ENCODE data around the gene NOC2L.
"Not testable (repeated sequence)": the region's sequence is repeated elsewhere in the genome, so short reads cannot be mapped to it uniquely, and the experiment has no call there.

Gene NOC2L

GRCh38 chr1:960363-961131 lies 1.5 kb upstream of the NOC2L start, which contains the start of gene KLHL17:
Gene KLHL17, plus strand, starts transcription at chr1:960584. Its CDS starts 110 bp downstream, at chr1:960694.
- DNase-seq = peak; percentile 60 to 73 (median 62)

GRCh38 chr1:959731-960362 lies 791 bp upstream of the NOC2L start:
- DNase-seq = no peak

- DNase-seq = no peak
These were observed 2.4 kb downstream of the NOC2L start for GRCh38 chr1:956636-957035.

GRCh38 chr1:955474-955873 lies 3.6 kb downstream of the NOC2L start:
- no peak for DNase-seq

- DNase-seq = no peak
These were observed 4.1 kb downstream of the NOC2L start for GRCh38 chr1:954927-955326.

- no peak for DNase-seq
These were observed 5.3 kb downstream of the NOC2L start for GRCh38 chr1:953524-954320.

GRCh38 chr1:952603-953002 lies 6.5 kb downstream of the NOC2L start:
- no peak for DNase-seq

- DNase-seq = no peak
These were observed 6.9 kb downstream of the NOC2L start for GRCh38 chr1:952201-952600.

- no peak for DNase-seq
These were observed 7.7 kb downstream of the NOC2L start for GRCh38 chr1:951364-951763.

GRCh38 chr1:950881-951280 lies 8.2 kb downstream of the NOC2L start:
- no peak for DNase-seq

- DNase-seq = no peak
These were observed 8.8 kb downstream of the NOC2L start for GRCh38 chr1:950268-950667.

- no peak for DNase-seq
These were observed 11.1 kb downstream of the NOC2L start for GRCh38 chr1:947958-948357.

GRCh38 chr1:946811-947210 lies 12.2 kb downstream of the NOC2L start:
- DNase-seq = not testable (repeated sequence)

GRCh38 chr1:945688-946556 lies 13.1 kb downstream of the NOC2L start:
- DNase-seq = no peak

- DNase-seq = no peak
These were observed 14.4 kb downstream of the NOC2L start for GRCh38 chr1:944341-945325.

- DNase-seq = no peak
These were observed 15.3 kb downstream of the NOC2L start for GRCh38 chr1:943545-944340.

- DNase-seq = no peak
These were observed 16.1 kb downstream of the NOC2L start for GRCh38 chr1:942864-943533.

- DNase-seq = no peak
These were observed 16.6 kb downstream of the NOC2L start for GRCh38 chr1:942411-942821.

- DNase-seq = no peak
These were observed 17.3 kb downstream of the NOC2L start for GRCh38 chr1:941588-942383.
